K562 (cell line): ENCODE data around the gene CSNK1D. TPM values are rescaled to one million over a fixed set of nuclear protein-coding genes. Genes with fewer than 3 reads are reported as not detected.

Experiments used
- ATAC-seq: fragments of 200-7000 bp; cut with Tn5 transposase; 3 replicates; pipeline ENCODE4 v1.9.1; 2020; ENCODE audit warnings: moderate library complexity
- BruUV-seq: library from RNA; stranded (reverse); fragments of 400-500 nt; replicated peaks from 2 replicates; lab custom pipeline; 2021; lab: Mats Ljungman, UMichigan
- CTCF ChIA-PET: fragments of 300-600 bp; formaldehyde crosslinking; extraction: SDS; loops from one replicate; lab custom pipeline; 2021; ENCODE audit warnings: low intra/inter-chr PET ratio; lab: Yijun Ruan, JAX
- POLR2A ChIA-PET: fragments of 300-600, 350-650 bp; sonication (Branson Sonifier 250); formaldehyde crosslinking; extraction: SDS; loops from one replicate; lab custom pipeline; 2021; ENCODE audit warnings: antibody characterized with exemption, inconsistent platforms; lab: Yijun Ruan, JAX
- DNase-seq, 4 experiments: peaks; one replicate each; pipeline versions ENCODE4 v3.0.0 to v3.0.0-alpha.2; 2011 to 2018; ENCODE audit warnings: low spot score in 3 of 4, mixed read lengths in 3 of 4; ENCODE audit errors: extremely low read depth in 1 of 4
- FAIRE-seq: peaks from 2 replicates; lab custom pipeline; 2011; peaks lifted over from hg19 to GRCh38; lab: Jason Lieb, UNC
- H2AFZ ChIP-seq: 2 replicates; pipeline ENCODE4 v1.6.0; 2011; ENCODE audit warnings: low read depth, low read length, control low read depth, inconsistent platforms
- H3K27ac ChIP-seq: fragments of 200-600 bp; 3 replicates; pipeline ENCODE4 v1.8.0; 2011; ENCODE audit warnings: low read depth, mild to moderate bottlenecking, control low read depth, inconsistent platforms, low read length, moderate library complexity, mixed read lengths; ENCODE audit errors: extremely low read depth
- H3K27me3 ChIP-seq, 2 experiments: fragments of 300-600 bp in 1 of 2; 2 replicates in 1 of 2; 3 replicates in 1 of 2; pipeline versions ENCODE4 v1.6.0 to v1.8.0; 2011; ENCODE audit warnings: inconsistent platforms in 2 of 2, low read length in 2 of 2, mild to moderate bottlenecking in 1 of 2, mixed read lengths in 1 of 2, moderate library complexity in 1 of 2; ENCODE audit not compliant: control insufficient read depth in 2 of 2, insufficient read depth in 2 of 2
- H3K36me3 ChIP-seq: fragments of 300-600 bp; 3 replicates; pipeline ENCODE4 v1.8.0; 2011; ENCODE audit warnings: mild to moderate bottlenecking, low read length, inconsistent platforms; ENCODE audit not compliant: control insufficient read depth, insufficient read depth
- H3K4me1 ChIP-seq, 2 experiments: fragments of 200-600 bp in 1 of 2; replicated peaks in 1 of 2; 2 replicates in 1 of 2; 3 replicates in 1 of 2; pipeline versions ENCODE4 v1.5.1 to v1.8.0; 2011; ENCODE audit warnings: inconsistent platforms in 2 of 2, low read length in 2 of 2, mild to moderate bottlenecking in 1 of 2, mixed read lengths in 1 of 2, moderate library complexity in 1 of 2; ENCODE audit not compliant: control insufficient read depth in 2 of 2, insufficient read depth in 2 of 2
- H3K4me2 ChIP-seq: 2 replicates; pipeline ENCODE4 v1.6.1; 2011; ENCODE audit warnings: low read length, control low read depth, inconsistent platforms, mixed read lengths; ENCODE audit not compliant: insufficient read depth
- H3K4me3 ChIP-seq: fragments of 200-600 bp; sonication (generic), shearing (Covaris generic); 2 replicates; pipeline ENCODE4 v1.5.1; 2016; ENCODE audit warnings: control low read depth, inconsistent platforms
- H3K79me2 ChIP-seq: fragments of 200-600 bp; 3 replicates; pipeline ENCODE4 v1.8.0; 2011; ENCODE audit warnings: low read length, inconsistent platforms; ENCODE audit not compliant: control insufficient read depth, insufficient read depth
- H3K9ac ChIP-seq, 2 experiments: 2 replicates each; pipeline versions ENCODE4 v1.6.0 to v1.6.1; 2011; ENCODE audit warnings: low read depth in 2 of 2, low read length in 2 of 2, control low read depth in 1 of 2, inconsistent platforms in 1 of 2, mild to moderate bottlenecking in 1 of 2, mixed read lengths in 1 of 2; ENCODE audit not compliant: insufficient read depth in 1 of 2
- H3K9me1 ChIP-seq: one replicate; pipeline ENCODE4 v1.6.0; 2011; ENCODE audit warnings: inconsistent platforms, mild to moderate bottlenecking, low read length, moderate library complexity; ENCODE audit not compliant: control insufficient read depth, insufficient read depth
- H3K9me3 ChIP-seq: replicated peaks from 2 replicates; pipeline ENCODE4 v1.5.1; 2011; ENCODE audit warnings: low read depth, low read length, inconsistent platforms; ENCODE audit not compliant: control insufficient read depth, insufficient read depth
- H4K20me1 ChIP-seq: replicated peaks from 2 replicates; pipeline ENCODE4 v1.6.1; 2011; ENCODE audit warnings: low read length, inconsistent platforms, mixed read lengths; ENCODE audit not compliant: control insufficient read depth, insufficient read depth
- EP300 ChIP-seq: IDR thresholded peaks from 2 replicates; pipeline ENCODE4 v1.6.1; 2012; ENCODE audit warnings: low read length, improper control_type of control experiment
- ESRRA ChIP-seq: fragments of 450-650 bp; IDR thresholded peaks from 2 replicates; pipeline ENCODE4 v1.6.1; 2014; ENCODE audit warnings: low read depth, mild to moderate bottlenecking, moderate library complexity, borderline replicate concordance
- KAT7 ChIP-seq: sonication (generic); formaldehyde crosslinking; IDR thresholded peaks from 2 replicates; pipeline ENCODE4 v1.8.0; 2022; ENCODE audit warnings: missing genetic modification reagents, mild to moderate bottlenecking, borderline replicate concordance
- MED1 ChIP-seq: sonication (generic); formaldehyde crosslinking; IDR thresholded peaks from 2 replicates; pipeline ENCODE4 v1.8.1; 2023; ENCODE audit warnings: missing genetic modification reagents, borderline replicate concordance
- MYC ChIP-seq, 2 experiments: fragments of 250-450 bp in 1 of 2; sonication (Bioruptor Pico) in 1 of 2; IDR thresholded peaks; 2 replicates each; pipeline versions ENCODE4 v1.5.1 to v1.6.1; 2012 to 2021; ENCODE audit warnings: low read depth in 2 of 2, borderline replicate concordance in 1 of 2, improper control_type of control experiment in 1 of 2, low read length in 1 of 2, mild to moderate bottlenecking in 1 of 2, moderate library complexity in 1 of 2
- POLR3G ChIP-seq: IDR thresholded peaks from 2 replicates; pipeline ENCODE4 v1.6.1; 2011; ENCODE audit not compliant: insufficient read length, insufficient replicate concordance; ENCODE audit errors: extremely low read depth
- SMARCB1 ChIP-seq: IDR thresholded peaks from 2 replicates; pipeline ENCODE4 v1.6.1; 2011; ENCODE audit warnings: improper control_type of control experiment, low read depth; ENCODE audit not compliant: insufficient read length
- ZNF146 ChIP-seq: IDR thresholded peaks from one replicate; pipeline ENCODE4 v1.6.1; 2018; ENCODE audit warnings: missing compliant biosample characterization; ENCODE audit not compliant: unreplicated experiment
- ZNF589 ChIP-seq: fragments of 200-800 bp; sonication (Bioruptor generic); IDR thresholded peaks from 2 replicates; pipeline ENCODE4 v1.6.1; 2016; ENCODE audit warnings: low read depth, missing genetic modification characterization, missing compliant biosample characterization
- WGBS: fragments of 100-300 bp; shearing (Covaris generic); methylation state at CpG from one replicate; pipeline ENCODE4 v1.1.6; 2016; ENCODE audit warnings: low coverage, mixed read lengths; ENCODE audit not compliant: insufficient coverage; ENCODE audit errors: missing lambda C conversion rate; 5-methylcytosine and 5-hydroxymethylcytosine counted together
- in situ Hi-C: fragments of 300-500 bp; cut with MboI; formaldehyde crosslinking; loops from 4 replicates; pipeline ENCODE4 v1.15.0; 2018; ENCODE audit warnings: inconsistent platforms, mixed read lengths
- intact Hi-C: fragments of 100-400 bp; cut with micrococcal nuclease; formaldehyde crosslinking; loops from 2 replicates; pipeline ENCODE4 v1.14.2; 2022
- polyA plus RNA-seq, 8 experiments: library from polyadenylated mRNA; depleted of rRNA in 4 of 8; stranded (reverse) in 5 of 8; unstranded in 3 of 8; fragments of >200 nt; fragmentation: Nextera tagmentation in 2 of 8; fragmentation: Illumina TruSeq in 1 of 8; extraction: Ambion mirVana in 2 of 8; extraction: Trizol in 1 of 8; gene quantifications; 2 replicates each; pipeline versions ENCODE4 v1.2.1 to v1.2.3, GENCODE V29; 2011 to 2014; ENCODE audit warnings: inconsistent platforms in 1 of 8, missing spikeins in 1 of 8
- total RNA-seq, 7 experiments: library from RNA; depleted of rRNA in 6 of 7; stranded (reverse); fragments of >200 nt in 6 of 7; fragmentation: Illumina TruSeq in 2 of 7; extraction: Trizol in 2 of 7; gene quantifications; 2 replicates each; pipeline versions ENCODE4 v1.2.1 to v1.2.3, GENCODE V29; 2011 to 2021; ENCODE audit warnings: low replicate concordance in 1 of 7
- TF ChIP-seq, protein P1 (sequence below): fragments of 250-450 bp; sonication (Bioruptor Pico); IDR thresholded peaks from 2 replicates; pipeline ENCODE4 v1.4.0; 2020; ENCODE audit warnings: mild to moderate bottlenecking, moderate library complexity
- TF ChIP-seq, protein P2 (sequence below): fragments of 450-650 bp; IDR thresholded peaks from 2 replicates; pipeline ENCODE4 v1.6.1; 2018; ENCODE audit not compliant: partially characterized antibody
- TF ChIP-seq, protein P3 (sequence below): fragments of 250-450 bp; sonication (Bioruptor Pico); IDR thresholded peaks from 2 replicates; pipeline ENCODE4 v1.5.0; 2020; ENCODE audit warnings: mild to moderate bottlenecking, borderline replicate concordance

The CSNK1D gene
- total and polyA plus RNA-seq, 9 of the 15 experiments (the other 6 are each of a cell fraction or from before 2014, with no cell fraction given), result 6.5 to 133 (median 41.3) TPM

- CTCF ChIA-PET, result no interaction called here
- no peak for DNase-seq
Observed at GRCh38 chr17:82275326-82275725, 1.8 kb upstream of the CSNK1D start.

More at GRCh38 chr17:82275326-82275725, 1.8 kb upstream of the CSNK1D start:
- Histone ChIP-seq H3K4me1 (peaks cover 25 to 59% of the 10 kb centered on the region in 2 experiments), H3K4me3 (no peak overlapping the region), H2AFZ (no peak overlapping the region), H3K27me3 (no peaks in the 10 kb centered on the region), H3K27ac (no peak overlapping the region), H3K79me2 (peaks cover 32% of the 10 kb centered on the region), H3K9me3 (no peaks in the 10 kb centered on the region), H3K4me2 (peak overlapping the region; percentile 11; the same call in 1 of the 2 replicates), H3K9ac (peak overlapping the region in 1 of 2 experiments; percentile 97; a peak in 2 of 4 replicates), H4K20me1 (peaks cover 20% of the 10 kb centered on the region), H3K36me3 (peaks cover 22% of the 10 kb centered on the region), H3K9me1 (peaks cover 10% of the 10 kb centered on the region)
- in situ Hi-C loops (no loop called here), intact Hi-C loops (no loop called here)
- ATAC-seq, result no peak
- POLR2A ChIA-PET, result interaction anchor here (0.6 to 5.6 kb wide), 4 partner anchors 9 to 67 kb away, joined by 3 to 37 read pairs (median 4); no protein-coding TSS in a partner anchor
- FAIRE-seq, result no peak
- 84% methylated on average over 14 of the region's 14 CpGs for WGBS
- TF ChIP-seq SMARCB1 (no peak), MED1 (CRISPR knock-in tag) (no peak), ZNF146 (CRISPR knock-in tag) (no peak), EP300 (no peak), ESRRA (no peak), POLR3G (no peak), MYC (IDR thresholded peaks at IDR 0.05; ENCODE audit: low read depth, low read length) (no peak), MYC (CRISPR knock-in tag; IDR thresholded peaks at IDR 0.05; ENCODE audit: borderline replicate concordance, low read depth) (no peak), KAT7 (CRISPR knock-in tag) (no peak), ZNF589 (CRISPR knock-in tag) (no peak)
- TF ChIP-seq, protein P1, sequence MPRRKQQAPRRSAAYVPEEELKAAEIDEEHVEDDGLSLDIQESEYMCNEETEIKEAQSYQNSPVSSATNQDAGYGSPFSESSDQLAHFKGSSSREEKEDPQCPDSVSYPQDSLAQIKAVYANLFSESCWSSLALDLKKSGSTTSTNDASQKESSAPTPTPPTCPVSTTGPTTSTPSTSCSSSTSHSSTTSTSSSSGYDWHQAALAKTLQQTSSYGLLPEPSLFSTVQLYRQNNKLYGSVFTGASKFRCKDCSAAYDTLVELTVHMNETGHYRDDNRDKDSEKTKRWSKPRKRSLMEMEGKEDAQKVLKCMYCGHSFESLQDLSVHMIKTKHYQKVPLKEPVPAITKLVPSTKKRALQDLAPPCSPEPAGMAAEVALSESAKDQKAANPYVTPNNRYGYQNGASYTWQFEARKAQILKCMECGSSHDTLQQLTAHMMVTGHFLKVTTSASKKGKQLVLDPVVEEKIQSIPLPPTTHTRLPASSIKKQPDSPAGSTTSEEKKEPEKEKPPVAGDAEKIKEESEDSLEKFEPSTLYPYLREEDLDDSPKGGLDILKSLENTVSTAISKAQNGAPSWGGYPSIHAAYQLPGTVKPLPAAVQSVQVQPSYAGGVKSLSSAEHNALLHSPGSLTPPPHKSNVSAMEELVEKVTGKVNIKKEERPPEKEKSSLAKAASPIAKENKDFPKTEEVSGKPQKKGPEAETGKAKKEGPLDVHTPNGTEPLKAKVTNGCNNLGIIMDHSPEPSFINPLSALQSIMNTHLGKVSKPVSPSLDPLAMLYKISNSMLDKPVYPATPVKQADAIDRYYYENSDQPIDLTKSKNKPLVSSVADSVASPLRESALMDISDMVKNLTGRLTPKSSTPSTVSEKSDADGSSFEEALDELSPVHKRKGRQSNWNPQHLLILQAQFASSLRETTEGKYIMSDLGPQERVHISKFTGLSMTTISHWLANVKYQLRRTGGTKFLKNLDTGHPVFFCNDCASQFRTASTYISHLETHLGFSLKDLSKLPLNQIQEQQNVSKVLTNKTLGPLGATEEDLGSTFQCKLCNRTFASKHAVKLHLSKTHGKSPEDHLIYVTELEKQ (CRISPR knock-in tag), result no peak
- TF ChIP-seq, protein P2, sequence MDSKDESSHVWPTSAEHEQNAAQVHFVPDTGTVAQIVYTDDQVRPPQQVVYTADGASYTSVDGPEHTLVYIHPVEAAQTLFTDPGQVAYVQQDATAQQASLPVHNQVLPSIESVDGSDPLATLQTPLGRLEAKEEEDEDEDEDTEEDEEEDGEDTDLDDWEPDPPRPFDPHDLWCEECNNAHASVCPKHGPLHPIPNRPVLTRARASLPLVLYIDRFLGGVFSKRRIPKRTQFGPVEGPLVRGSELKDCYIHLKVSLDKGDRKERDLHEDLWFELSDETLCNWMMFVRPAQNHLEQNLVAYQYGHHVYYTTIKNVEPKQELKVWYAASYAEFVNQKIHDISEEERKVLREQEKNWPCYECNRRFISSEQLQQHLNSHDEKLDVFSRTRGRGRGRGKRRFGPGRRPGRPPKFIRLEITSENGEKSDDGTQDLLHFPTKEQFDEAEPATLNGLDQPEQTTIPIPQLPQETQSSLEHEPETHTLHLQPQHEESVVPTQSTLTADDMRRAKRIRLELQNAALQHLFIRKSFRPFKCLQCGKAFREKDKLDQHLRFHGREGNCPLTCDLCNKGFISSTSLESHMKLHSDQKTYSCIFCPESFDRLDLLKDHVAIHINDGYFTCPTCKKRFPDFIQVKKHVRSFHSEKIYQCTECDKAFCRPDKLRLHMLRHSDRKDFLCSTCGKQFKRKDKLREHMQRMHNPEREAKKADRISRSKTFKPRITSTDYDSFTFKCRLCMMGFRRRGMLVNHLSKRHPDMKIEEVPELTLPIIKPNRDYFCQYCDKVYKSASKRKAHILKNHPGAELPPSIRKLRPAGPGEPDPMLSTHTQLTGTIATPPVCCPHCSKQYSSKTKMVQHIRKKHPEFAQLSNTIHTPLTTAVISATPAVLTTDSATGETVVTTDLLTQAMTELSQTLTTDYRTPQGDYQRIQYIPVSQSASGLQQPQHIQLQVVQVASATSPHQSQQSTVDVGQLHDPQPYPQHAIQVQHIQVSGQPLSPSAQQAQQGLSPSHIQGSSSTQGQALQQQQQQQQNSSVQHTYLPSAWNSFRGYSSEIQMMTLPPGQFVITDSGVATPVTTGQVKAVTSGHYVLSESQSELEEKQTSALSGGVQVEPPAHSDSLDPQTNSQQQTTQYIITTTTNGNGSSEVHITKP, result no peak
- TF ChIP-seq, protein P3, sequence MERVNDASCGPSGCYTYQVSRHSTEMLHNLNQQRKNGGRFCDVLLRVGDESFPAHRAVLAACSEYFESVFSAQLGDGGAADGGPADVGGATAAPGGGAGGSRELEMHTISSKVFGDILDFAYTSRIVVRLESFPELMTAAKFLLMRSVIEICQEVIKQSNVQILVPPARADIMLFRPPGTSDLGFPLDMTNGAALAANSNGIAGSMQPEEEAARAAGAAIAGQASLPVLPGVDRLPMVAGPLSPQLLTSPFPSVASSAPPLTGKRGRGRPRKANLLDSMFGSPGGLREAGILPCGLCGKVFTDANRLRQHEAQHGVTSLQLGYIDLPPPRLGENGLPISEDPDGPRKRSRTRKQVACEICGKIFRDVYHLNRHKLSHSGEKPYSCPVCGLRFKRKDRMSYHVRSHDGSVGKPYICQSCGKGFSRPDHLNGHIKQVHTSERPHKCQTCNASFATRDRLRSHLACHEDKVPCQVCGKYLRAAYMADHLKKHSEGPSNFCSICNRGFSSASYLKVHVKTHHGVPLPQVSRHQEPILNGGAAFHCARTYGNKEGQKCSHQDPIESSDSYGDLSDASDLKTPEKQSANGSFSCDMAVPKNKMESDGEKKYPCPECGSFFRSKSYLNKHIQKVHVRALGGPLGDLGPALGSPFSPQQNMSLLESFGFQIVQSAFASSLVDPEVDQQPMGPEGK (CRISPR knock-in tag), result no peak
- BruUV-seq, result TSS peak; percentile 49
